ENCODE data around the gene STARD9.

STARD9 gene

DNA sequence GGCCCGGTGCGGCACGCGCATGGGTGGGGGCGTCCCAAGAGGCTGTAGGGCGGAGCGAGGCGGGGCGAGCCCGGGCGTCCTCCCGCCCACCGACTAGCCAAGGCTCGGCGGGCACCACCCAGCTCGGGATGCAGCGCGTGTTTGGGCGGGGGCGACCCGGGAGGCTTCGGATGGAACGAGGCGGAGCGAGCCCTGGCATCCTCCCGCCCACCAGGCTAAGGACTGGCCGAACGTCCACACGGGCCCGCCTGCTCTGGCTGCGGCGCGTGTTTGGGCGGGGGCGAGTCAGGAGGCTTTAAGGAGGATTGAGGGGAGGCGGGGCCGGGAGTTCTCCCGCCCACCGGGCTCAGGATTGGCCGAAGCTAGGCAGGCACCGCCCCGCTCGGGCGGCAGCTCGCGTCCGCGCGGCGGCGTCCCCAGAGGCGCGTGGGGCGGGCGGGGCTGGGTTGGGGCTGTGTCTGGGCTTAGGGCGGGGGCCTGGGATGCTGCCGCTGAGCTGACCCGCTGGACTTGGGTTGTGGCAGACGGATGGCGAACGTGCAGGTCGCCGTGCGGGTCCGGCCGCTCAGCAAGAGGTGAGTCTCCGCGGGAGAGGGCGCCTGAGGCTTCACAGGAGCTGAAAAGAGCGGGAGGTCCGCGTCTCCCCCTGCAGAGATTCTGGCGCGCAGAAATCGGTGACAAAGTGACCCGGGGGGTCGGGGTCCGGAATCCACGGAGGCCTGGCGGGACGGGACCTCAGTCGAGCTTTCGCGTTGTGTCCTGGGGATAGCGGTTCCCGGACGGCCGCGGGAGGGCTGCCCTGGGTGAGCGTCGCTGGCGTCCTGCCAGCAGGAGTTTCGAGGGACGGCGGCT is at the start of gene STARD9:
TSS of gene STARD9 (plus strand) at position 419 of the 852 bp plus-strand sequence. CDS start at position 529, 110 bp downstream.
- peak; percentile 97 for DNase-seq (ENCODE audit: extremely low spot score)
- TF ChIP-seq, protein P1, sequence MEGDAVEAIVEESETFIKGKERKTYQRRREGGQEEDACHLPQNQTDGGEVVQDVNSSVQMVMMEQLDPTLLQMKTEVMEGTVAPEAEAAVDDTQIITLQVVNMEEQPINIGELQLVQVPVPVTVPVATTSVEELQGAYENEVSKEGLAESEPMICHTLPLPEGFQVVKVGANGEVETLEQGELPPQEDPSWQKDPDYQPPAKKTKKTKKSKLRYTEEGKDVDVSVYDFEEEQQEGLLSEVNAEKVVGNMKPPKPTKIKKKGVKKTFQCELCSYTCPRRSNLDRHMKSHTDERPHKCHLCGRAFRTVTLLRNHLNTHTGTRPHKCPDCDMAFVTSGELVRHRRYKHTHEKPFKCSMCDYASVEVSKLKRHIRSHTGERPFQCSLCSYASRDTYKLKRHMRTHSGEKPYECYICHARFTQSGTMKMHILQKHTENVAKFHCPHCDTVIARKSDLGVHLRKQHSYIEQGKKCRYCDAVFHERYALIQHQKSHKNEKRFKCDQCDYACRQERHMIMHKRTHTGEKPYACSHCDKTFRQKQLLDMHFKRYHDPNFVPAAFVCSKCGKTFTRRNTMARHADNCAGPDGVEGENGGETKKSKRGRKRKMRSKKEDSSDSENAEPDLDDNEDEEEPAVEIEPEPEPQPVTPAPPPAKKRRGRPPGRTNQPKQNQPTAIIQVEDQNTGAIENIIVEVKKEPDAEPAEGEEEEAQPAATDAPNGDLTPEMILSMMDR (IDR thresholded peaks at IDR 0.05; ENCODE audit: control extremely low read depth, extremely low read depth, low read depth, missing control alignments) = no peak
- CTCF ChIA-PET = interaction anchor here (0.8 to 1.3 kb wide), 4 partner anchors 11 to 76 kb away, joined by 3 to 5 read pairs (median 3); no protein-coding TSS in a partner anchor
- POLR2A ChIA-PET = interaction anchor here (0.5 to 1.4 kb wide), 14 partner anchors 15 to 1187 kb away, joined by 3 to 7 read pairs (median 4); partner anchors contain the start of genes HAUS2, LRRC57 and ZNF106

DNA sequence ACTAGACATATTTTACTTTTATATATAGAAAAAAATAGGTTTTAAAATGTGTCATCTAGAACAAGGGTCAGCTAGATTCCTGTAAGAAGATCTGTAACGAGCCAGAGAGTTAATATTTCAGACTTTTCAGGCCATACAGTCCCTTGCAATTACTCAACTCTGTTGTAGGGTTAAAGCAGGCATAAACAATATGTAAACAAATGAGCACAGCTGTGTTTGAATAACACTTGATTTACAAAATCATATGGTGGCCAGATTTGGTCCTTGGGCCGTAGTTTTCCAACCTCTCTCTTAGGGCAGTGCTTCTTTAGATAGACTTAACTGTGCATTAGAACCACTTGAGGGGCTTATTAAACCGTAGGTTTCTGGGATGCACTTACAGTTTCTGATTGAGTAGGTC is 46.4 kb upstream of the STARD9 start:
- TF ChIP-seq, protein P1 (IDR thresholded peaks at IDR 0.05; ENCODE audit: control extremely low read depth, extremely low read depth, low read depth, missing control alignments) = no peak
- ChIA-PET CTCF (interaction anchor here (1.1 to 3.4 kb wide), 4 partner anchors 11 to 20 kb away, joined by 3 to 19 read pairs (median 4); partner anchors contain the start of genes HAUS2 and LRRC57), POLR2A (no interaction called here)
- DNase-seq (ENCODE audit: extremely low spot score) = no peak

DNA sequence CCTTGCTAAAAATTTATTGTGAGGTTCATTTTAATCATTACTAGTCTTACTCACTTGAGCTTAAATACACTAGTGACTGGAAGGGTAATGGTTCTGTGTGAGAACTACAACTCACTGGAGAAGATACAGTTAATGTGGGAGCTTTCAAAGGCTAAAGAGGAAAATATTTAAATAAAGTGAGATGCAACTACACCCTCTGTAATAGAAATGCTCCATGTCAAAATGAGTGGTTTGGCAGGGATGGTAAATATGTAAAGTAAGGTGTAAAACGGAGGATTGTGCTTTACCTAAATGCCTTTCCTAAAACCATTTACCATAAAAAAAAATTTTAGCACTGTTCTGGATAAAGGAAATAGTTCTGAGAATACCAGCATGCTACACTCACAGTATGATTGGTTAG is 42.2 kb upstream of the STARD9 start:
- no peak for DNase-seq (ENCODE audit: extremely low spot score)
- TF ChIP-seq, protein P1 (IDR thresholded peaks at IDR 0.05; ENCODE audit: control extremely low read depth, extremely low read depth, low read depth, missing control alignments) = no peak
- ChIA-PET CTCF (interaction anchor here (0.8 to 2.9 kb wide), 4 partner anchors 9 to 34 kb away, joined by 3 to 10 read pairs (median 4); no protein-coding TSS in a partner anchor), POLR2A (no interaction called here)

DNA sequence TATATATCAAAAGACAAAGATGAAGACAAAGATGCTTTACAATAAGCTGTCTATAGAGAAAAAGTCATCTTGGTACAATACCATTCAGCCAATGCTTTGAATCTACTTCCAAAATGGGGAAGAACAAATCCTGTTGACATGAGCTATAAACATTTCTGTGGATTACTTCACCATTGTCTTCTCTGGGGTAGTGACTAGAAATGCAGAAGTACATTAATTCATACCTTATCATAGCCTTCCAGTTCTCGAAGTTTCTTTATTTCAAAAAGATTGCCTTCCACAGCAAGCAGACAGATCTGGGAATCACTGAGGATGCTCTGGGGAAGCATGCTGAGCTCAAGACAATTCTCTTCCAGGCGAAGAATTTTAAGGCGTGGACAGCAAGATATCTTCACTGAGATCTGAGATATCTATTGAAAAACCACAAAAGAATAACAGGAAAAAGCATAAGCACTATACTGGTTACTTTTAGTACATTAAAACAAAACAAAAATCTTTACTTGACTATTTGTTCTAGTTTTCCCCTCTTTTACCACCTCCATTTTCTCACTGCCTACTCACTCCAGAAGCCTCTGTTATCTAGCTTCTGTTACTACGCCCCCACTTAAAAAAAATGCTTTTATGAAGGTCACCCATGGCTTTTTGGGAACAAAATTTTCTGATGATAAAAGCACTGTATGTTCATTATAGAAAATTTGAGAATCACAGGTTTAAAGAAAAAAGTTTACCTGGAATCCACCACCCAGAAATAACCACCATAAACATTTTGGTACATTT is 30.4 kb upstream of the STARD9 start:
- TF ChIP-seq, protein P1 (IDR thresholded peaks at IDR 0.05; ENCODE audit: control extremely low read depth, extremely low read depth, low read depth, missing control alignments) = no peak
- CTCF ChIA-PET = interaction anchor here (0.8 to 3.1 kb wide), 7 partner anchors 9 to 105 kb away, joined by 3 to 12 read pairs (median 3); partner anchors contain the start of gene SNAP23
- DNase-seq (ENCODE audit: extremely low spot score) = no peak

DNA sequence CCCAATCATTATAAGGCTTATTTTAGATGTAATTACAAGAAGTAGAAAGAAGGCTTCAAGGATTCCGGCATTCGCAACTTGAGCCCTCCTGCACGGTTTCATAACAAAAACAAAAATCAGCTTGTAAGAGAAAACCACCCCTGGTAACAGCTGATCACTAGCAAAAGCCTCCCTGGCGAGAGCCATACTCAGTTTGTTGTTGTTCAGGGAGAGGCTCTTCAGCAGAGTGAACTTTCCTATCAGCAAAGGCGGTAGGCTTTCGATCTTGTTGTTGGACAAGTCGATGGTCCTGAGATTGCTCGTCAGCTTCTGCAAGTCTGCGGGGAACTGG is 27.5 kb upstream of the STARD9 start:
- no peak for DNase-seq (ENCODE audit: extremely low spot score)
- POLR2A ChIA-PET = interaction anchor here (0.6 kb wide), 2 partner anchors 28 to 93 kb away, joined by 3 to 5 read pairs; partner anchors contain the start of gene STARD9
- TF ChIP-seq, protein P1 (IDR thresholded peaks at IDR 0.05; ENCODE audit: control extremely low read depth, extremely low read depth, low read depth, missing control alignments) = no peak
- CTCF ChIA-PET = interaction anchor here (1.0 to 2.0 kb wide), 7 partner anchors 11 to 104 kb away, joined by 3 to 6 read pairs (median 4); no protein-coding TSS in a partner anchor

More for the DNA sequence above, 30.4 kb upstream of the STARD9 start:
- POLR2A ChIA-PET = no interaction called here

Measured in GM10248 (cell line).